ENCODE measurements around the gene SEMG2.

- no peak for TF ChIP-seq CTCF (IDR thresholded peaks at IDR 0.05)
- TF ChIP-seq POLR2A (IDR thresholded peaks at IDR 0.05): no peak
- TF ChIP-seq EP300 (IDR thresholded peaks at IDR 0.05): no peak
Measured at GRCh38 chr20:45246109-45246508, 24.9 kb downstream of the SEMG2 start.
